Stimulated activated CD8-positive, alpha-beta memory T cell treated with anti-CD3 and anti-CD28 coated beads, Interleukin-15, amount 100 ng/mL, for 48 hours (primary cell): ENCODE measurements around the gene CNTNAP2.
"Not testable (repeated sequence)": the region's sequence is repeated elsewhere in the genome, so short reads cannot be mapped to it uniquely, and the experiment has no call there.

Experiments
- DNase-seq, 2 donors: peaks; one replicate each; pipeline ENCODE4 v3.0.0-alpha.2; 2020; ENCODE audit warnings: low read depth in 2 of 2

CNTNAP2 gene

GRCh38 chr7:148302436-148302835 lies 2185.8 kb downstream of the CNTNAP2 start:
- not testable (repeated sequence) for DNase-seq

GRCh38 chr7:148303295-148304082 lies 2186.9 kb downstream of the CNTNAP2 start:
- DNase-seq, result no peak

- DNase-seq, result no peak
Observed at GRCh38 chr7:148304083-148304335, 2187.4 kb downstream of the CNTNAP2 start.

GRCh38 chr7:148304456-148304855 lies 2187.9 kb downstream of the CNTNAP2 start:
- DNase-seq, result no peak

GRCh38 chr7:148306759-148307158 lies 2190.2 kb downstream of the CNTNAP2 start:
- DNase-seq, result no peak

- no peak for DNase-seq
Observed at GRCh38 chr7:148318102-148318811, 2201.7 kb downstream of the CNTNAP2 start.

GRCh38 chr7:148318838-148319237 lies 2202.2 kb downstream of the CNTNAP2 start:
- no peak for DNase-seq

- DNase-seq, result no peak
Observed at GRCh38 chr7:148319316-148319808, 2202.8 kb downstream of the CNTNAP2 start.

- no peak for DNase-seq
Observed at GRCh38 chr7:148325208-148325607, 2208.6 kb downstream of the CNTNAP2 start.

GRCh38 chr7:148327379-148327778 lies 2210.8 kb downstream of the CNTNAP2 start:
- DNase-seq, result no peak

- DNase-seq, result no peak
Observed at GRCh38 chr7:148328906-148329305, 2212.3 kb downstream of the CNTNAP2 start.

- DNase-seq, result no peak
Observed at GRCh38 chr7:148330124-148330818, 2213.7 kb downstream of the CNTNAP2 start.

GRCh38 chr7:148330822-148331221 lies 2214.2 kb downstream of the CNTNAP2 start:
- no peak for DNase-seq

GRCh38 chr7:148331456-148331855 lies 2214.9 kb downstream of the CNTNAP2 start:
- DNase-seq, result not testable (repeated sequence)

- no peak for DNase-seq
Observed at GRCh38 chr7:148332191-148333186, 2215.9 kb downstream of the CNTNAP2 start.

GRCh38 chr7:148334441-148334956 lies 2217.9 kb downstream of the CNTNAP2 start:
- no peak for DNase-seq

GRCh38 chr7:148334959-148335577 lies 2218.5 kb downstream of the CNTNAP2 start:
- no peak for DNase-seq

- no peak for DNase-seq
Observed at GRCh38 chr7:148335790-148336189, 2219.2 kb downstream of the CNTNAP2 start.

- no peak for DNase-seq
Observed at GRCh38 chr7:148336411-148336810, 2219.8 kb downstream of the CNTNAP2 start.

GRCh38 chr7:148337246-148337965 lies 2220.8 kb downstream of the CNTNAP2 start:
- DNase-seq, result no peak
